ENCODE measurements around the gene GPC5. TPM values are rescaled to one million over a fixed set of nuclear protein-coding genes. Genes with fewer than 3 reads are reported as not detected.

GPC5 gene
- total RNA-seq, 1 donor from 2014 or later: 8.7 TPM

DNA sequence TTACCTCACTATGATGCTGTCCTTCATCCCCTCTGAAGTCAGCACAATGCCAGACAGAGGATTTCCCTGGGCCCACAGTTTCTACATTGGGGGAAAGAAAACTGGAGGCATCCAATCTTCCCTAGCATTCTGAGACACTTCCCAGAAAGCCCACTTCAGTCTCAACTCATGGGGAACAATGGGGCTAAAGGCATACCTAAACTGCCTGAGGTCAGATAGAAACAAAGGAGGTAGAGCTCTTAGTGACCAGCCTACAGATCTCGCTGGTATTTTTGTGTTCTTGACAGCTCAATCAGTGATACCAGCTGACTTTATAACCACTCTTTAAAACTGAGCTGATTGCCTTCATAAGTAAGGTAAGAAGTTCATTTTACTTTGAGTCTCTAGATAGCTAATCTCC lies 947.2 kb downstream of the GPC5 start:
- Histone ChIP-seq H3K4me1 (no peaks in the 10 kb centered on the region), H3K27ac (no peak overlapping the region), H3K36me3 (no peaks in the 10 kb centered on the region), H3K27me3 (ENCODE audit: low read depth) (no peaks in the 10 kb centered on the region), H3K9me3 (no peaks in the 10 kb centered on the region), H3K4me3 (no peak overlapping the region)
- DNase-seq (no peak), ATAC-seq (no peak)
- intact Hi-C loops (cut with DNase I): no loop called here
- TF ChIP-seq, protein P1, sequence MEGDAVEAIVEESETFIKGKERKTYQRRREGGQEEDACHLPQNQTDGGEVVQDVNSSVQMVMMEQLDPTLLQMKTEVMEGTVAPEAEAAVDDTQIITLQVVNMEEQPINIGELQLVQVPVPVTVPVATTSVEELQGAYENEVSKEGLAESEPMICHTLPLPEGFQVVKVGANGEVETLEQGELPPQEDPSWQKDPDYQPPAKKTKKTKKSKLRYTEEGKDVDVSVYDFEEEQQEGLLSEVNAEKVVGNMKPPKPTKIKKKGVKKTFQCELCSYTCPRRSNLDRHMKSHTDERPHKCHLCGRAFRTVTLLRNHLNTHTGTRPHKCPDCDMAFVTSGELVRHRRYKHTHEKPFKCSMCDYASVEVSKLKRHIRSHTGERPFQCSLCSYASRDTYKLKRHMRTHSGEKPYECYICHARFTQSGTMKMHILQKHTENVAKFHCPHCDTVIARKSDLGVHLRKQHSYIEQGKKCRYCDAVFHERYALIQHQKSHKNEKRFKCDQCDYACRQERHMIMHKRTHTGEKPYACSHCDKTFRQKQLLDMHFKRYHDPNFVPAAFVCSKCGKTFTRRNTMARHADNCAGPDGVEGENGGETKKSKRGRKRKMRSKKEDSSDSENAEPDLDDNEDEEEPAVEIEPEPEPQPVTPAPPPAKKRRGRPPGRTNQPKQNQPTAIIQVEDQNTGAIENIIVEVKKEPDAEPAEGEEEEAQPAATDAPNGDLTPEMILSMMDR (IDR thresholded peaks at IDR 0.05): no peak

DNA sequence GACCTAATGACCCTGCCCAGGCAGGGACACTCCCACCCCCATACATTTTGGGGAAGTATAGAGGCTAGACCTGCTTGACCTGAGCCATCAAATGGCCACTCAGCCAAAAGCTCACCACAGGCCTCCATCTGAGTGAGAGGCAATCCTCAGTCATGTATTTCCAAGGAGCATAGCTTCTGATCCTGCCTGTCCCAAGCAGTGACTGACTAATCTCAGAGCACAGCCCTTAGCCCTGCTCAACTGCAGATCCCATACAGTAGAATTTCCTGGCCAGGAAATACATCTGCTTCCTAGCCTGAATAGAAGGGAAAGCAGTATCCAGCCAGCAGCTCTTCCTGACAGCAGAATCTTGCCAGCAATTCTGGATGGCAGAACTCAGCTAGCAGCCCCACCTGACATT lies 947.6 kb downstream of the GPC5 start:
- intact Hi-C loops (cut with DNase I): no loop called here
- TF ChIP-seq, protein P1 (IDR thresholded peaks at IDR 0.05): no peak
- no peak for DNase-seq
- H3K4me1 ChIP-seq: no peaks in the 10 kb centered on the region
- H3K36me3 ChIP-seq: no peaks in the 10 kb centered on the region
- H3K4me3 ChIP-seq: no peak overlapping the region
- no peaks in the 10 kb centered on the region for H3K27me3 ChIP-seq (ENCODE audit: low read depth)
- ATAC-seq: no peak
- no peak overlapping the region for H3K27ac ChIP-seq
- H3K9me3 ChIP-seq: no peaks in the 10 kb centered on the region

DNA sequence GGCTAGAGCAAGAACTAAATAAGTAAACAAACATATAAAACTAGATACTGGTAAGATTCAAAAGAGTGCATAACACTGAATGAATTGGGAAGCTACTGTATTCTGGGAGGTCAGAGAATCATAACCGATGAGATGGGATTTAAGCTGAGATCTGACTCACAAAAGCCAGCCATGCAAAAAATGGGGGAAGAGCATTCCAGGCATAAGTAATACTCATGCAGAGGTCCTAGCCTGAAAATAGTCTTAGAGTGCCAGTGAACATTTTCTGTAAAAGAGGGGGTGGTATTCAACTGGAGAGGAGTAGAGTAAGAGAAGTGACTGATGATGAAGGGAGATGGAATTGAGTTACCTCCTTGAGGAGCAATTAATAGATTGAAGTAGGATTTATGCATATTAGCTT lies 956.2 kb downstream of the GPC5 start:
- no peak overlapping the region for H3K27ac ChIP-seq
- H3K9me3 ChIP-seq: peaks cover 4% of the 10 kb centered on the region
- intact Hi-C loops (cut with DNase I): no loop called here
- ATAC-seq (no peak), DNase-seq (no peak)
- no peak overlapping the region for H3K4me3 ChIP-seq
- H3K36me3 ChIP-seq: no peaks in the 10 kb centered on the region
- no peaks in the 10 kb centered on the region for H3K4me1 ChIP-seq
- TF ChIP-seq, protein P1 (IDR thresholded peaks at IDR 0.05): no peak
- no peaks in the 10 kb centered on the region for H3K27me3 ChIP-seq (ENCODE audit: low read depth)

DNA sequence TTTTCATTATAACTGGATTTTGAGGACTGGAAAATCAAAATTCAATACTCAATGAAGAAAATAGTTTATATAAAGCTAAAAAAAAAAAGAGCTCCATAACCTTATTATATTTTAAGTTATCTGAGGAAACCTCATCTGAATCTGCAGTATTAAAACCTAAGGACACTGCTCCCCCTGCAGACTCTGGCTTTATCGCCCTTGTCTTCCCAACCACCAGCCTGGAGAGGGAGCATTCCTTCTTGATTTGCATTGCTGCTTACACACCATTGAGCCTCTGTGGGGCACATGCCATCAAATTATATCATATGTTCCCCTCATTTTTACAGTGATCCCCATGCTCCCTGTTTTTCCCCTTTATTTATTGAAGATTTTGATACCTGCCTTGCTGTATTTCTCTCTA lies 956.8 kb downstream of the GPC5 start:
- peaks cover 4% of the 10 kb centered on the region for H3K9me3 ChIP-seq
- ATAC-seq: peak in 1 of 2 donors; percentile 39

DNA sequence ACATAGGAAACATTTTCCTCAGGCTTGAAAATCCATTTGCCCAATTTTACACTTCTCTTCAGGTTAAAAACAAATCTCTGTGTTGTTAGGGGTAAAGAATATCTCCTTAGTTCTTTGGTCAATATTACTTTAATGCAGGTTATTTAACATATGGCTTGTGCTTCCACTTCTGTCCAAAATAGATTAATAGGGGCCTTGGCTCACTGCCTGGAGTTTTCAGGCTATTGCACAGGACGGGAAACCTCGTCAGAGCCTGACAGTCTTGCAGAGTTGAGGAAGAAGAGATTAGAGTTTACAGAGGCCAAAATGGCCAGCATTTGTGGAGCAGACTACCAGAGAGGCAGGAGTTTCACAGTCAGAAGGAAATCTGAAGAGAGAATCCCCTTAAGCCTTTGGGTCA lies 964.3 kb downstream of the GPC5 start:
- ATAC-seq (no peak), DNase-seq (no peak)
- H3K9me3 ChIP-seq: peaks cover 4% of the 10 kb centered on the region
- TF ChIP-seq, protein P1 (IDR thresholded peaks at IDR 0.05): no peak
- no peak overlapping the region for H3K4me3 ChIP-seq
- H3K27me3 ChIP-seq (ENCODE audit: low read depth): no peaks in the 10 kb centered on the region
- no peaks in the 10 kb centered on the region for H3K36me3 ChIP-seq
- no peaks in the 10 kb centered on the region for H3K4me1 ChIP-seq
- intact Hi-C loops (cut with DNase I): no loop called here
- H3K27ac ChIP-seq: no peak overlapping the region

More for the DNA sequence above, 956.8 kb downstream of the GPC5 start:
- Histone ChIP-seq H3K4me1 (no peaks in the 10 kb centered on the region), H3K27ac (no peak overlapping the region), H3K4me3 (no peak overlapping the region), H3K27me3 (ENCODE audit: low read depth) (no peaks in the 10 kb centered on the region), H3K36me3 (no peaks in the 10 kb centered on the region)
- intact Hi-C loops (cut with DNase I): no loop called here
- DNase-seq: no peak
- TF ChIP-seq, protein P1 (IDR thresholded peaks at IDR 0.05): no peak

DNA sequence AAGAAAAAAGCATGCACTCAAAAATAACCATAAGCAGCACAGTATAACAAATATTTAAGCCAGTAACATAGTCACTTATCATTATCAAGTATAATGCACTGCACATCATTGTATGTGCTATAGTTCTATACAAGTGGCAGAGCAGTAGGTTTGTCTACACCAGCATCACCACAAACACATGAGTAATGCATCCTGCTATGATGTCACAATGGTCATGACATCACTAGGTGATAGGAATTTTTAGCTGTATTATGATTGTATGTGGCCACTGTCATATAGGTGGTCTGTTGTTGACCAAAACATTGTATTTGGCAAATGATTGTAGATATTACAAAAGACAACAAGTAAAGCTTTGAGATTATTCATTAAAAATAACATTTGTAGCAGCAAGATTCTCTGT lies 967.5 kb downstream of the GPC5 start:
- no peaks in the 10 kb centered on the region for H3K4me1 ChIP-seq
- no peak for DNase-seq
- TF ChIP-seq, protein P1 (IDR thresholded peaks at IDR 0.05): no peak
- no peak overlapping the region for H3K4me3 ChIP-seq
- ATAC-seq: no peak
- H3K36me3 ChIP-seq: no peaks in the 10 kb centered on the region
- intact Hi-C loops (cut with DNase I): no loop called here
- H3K27ac ChIP-seq: no peak overlapping the region
- no peaks in the 10 kb centered on the region for H3K27me3 ChIP-seq (ENCODE audit: low read depth)
- no peaks in the 10 kb centered on the region for H3K9me3 ChIP-seq
